Neural cell (in vitro differentiated cells): ENCODE measurements around the gene IFIT5. TPM values are rescaled to one million over a fixed set of nuclear protein-coding genes. Genes with fewer than 3 reads are reported as not detected.

ENCODE experiments used
- H2AFZ ChIP-seq: fragments of 200-600, 300-800 bp; sonication (generic), shearing (Covaris generic); 2 replicates; pipeline ENCODE4 v1.6.0; 2014; ENCODE audit warnings: low read depth, mild to moderate bottlenecking, antibody characterized with exemption, low read length, moderate library complexity
- H3F3A ChIP-seq: fragments of 200-600 bp; shearing (Covaris generic); 2 replicates; pipeline ENCODE4 v1.6.1; 2016; ENCODE audit warnings: mild to moderate bottlenecking, moderate library complexity, mixed read lengths, antibody characterized with exemption, low read length; ENCODE audit not compliant: insufficient read depth, poor library complexity, severe bottlenecking
- H3K27ac ChIP-seq: fragments of 200-600, 300-800 bp; sonication (generic), shearing (Covaris generic); 2 replicates; pipeline ENCODE4 v1.5.1; 2014; ENCODE audit warnings: mild to moderate bottlenecking, low read length, moderate library complexity
- H3K27me3 ChIP-seq: fragments of 300-800, 200-600 bp; sonication (generic), shearing (Covaris generic); 2 replicates; pipeline ENCODE4 v1.6.0; 2014; ENCODE audit warnings: mild to moderate bottlenecking, low read depth, low read length, moderate library complexity; ENCODE audit not compliant: insufficient read depth
- H3K36me3 ChIP-seq: fragments of 300-800, 200-600 bp; sonication (generic), shearing (Covaris generic); 2 replicates; pipeline ENCODE4 v1.5.1; 2014; ENCODE audit warnings: mild to moderate bottlenecking, antibody characterized with exemption, low read length, moderate library complexity; ENCODE audit not compliant: insufficient read depth
- H3K4me2 ChIP-seq: fragments of 300-800, 200-600 bp; sonication (generic), shearing (Covaris generic); 2 replicates; pipeline ENCODE4 v1.6.0; 2014; ENCODE audit warnings: mild to moderate bottlenecking, low read length
- H3K4me3 ChIP-seq: fragments of 300-800, 200-600 bp; sonication (generic), shearing (Covaris generic); 2 replicates; pipeline ENCODE4 v1.5.1; 2014; ENCODE audit warnings: mild to moderate bottlenecking, low read length, moderate library complexity
- H3K79me2 ChIP-seq: fragments of 200-600 bp; shearing (Covaris generic); replicated peaks from 2 replicates; pipeline ENCODE4 v1.6.0; 2014; ENCODE audit warnings: mild to moderate bottlenecking, low read length, moderate library complexity; ENCODE audit not compliant: insufficient read depth
- H3K9ac ChIP-seq: fragments of 300-800, 200-600 bp; sonication (generic), shearing (Covaris generic); 2 replicates; pipeline ENCODE4 v1.6.1; 2016; ENCODE audit warnings: mild to moderate bottlenecking, low read length, mixed read lengths
- H3K9me2 ChIP-seq: fragments of 200-600 bp; shearing (Covaris generic); 2 replicates; pipeline ENCODE4 v1.6.1; 2016; ENCODE audit warnings: mild to moderate bottlenecking, low read length, mixed read lengths; ENCODE audit not compliant: insufficient read depth
- H3K9me3 ChIP-seq: fragments of 200-600, 300-800 bp; sonication (generic), shearing (Covaris generic); 2 replicates; pipeline ENCODE4 v1.6.1; 2016; ENCODE audit warnings: mild to moderate bottlenecking, mixed run types, low read length, moderate library complexity, mixed read lengths
- H4K20me1 ChIP-seq: fragments of 200-600 bp; shearing (Covaris generic); 2 replicates; pipeline ENCODE4 v1.6.1; 2016; ENCODE audit warnings: mild to moderate bottlenecking, mixed run types; ENCODE audit not compliant: insufficient read depth
- CTCF ChIP-seq: fragments of 450-650 bp; IDR thresholded peaks from 2 replicates; pipeline ENCODE4 v1.5.1; 2014; ENCODE audit warnings: antibody characterized with exemption, mild to moderate bottlenecking, moderate library complexity; ENCODE audit not compliant: poor library complexity, severe bottlenecking
- EP300 ChIP-seq: fragments of 450-650 bp; conservative IDR thresholded peaks from 2 replicates; pipeline ENCODE4 v1.6.1; 2014; ENCODE audit warnings: antibody characterized with exemption, mild to moderate bottlenecking, moderate library complexity; ENCODE audit not compliant: poor library complexity, severe bottlenecking
- EZH2 ChIP-seq: fragments of 200-600, 300-800 bp; shearing (Covaris generic), sonication (generic); IDR thresholded peaks from 2 replicates; pipeline ENCODE4 v1.6.1; 2014; ENCODE audit warnings: antibody characterized with exemption, low read length, borderline replicate concordance, mild to moderate bottlenecking; ENCODE audit not compliant: insufficient read depth, poor library complexity, severe bottlenecking
- MXI1 ChIP-seq: fragments of 450-650 bp; conservative IDR thresholded peaks from 2 replicates; pipeline ENCODE4 v1.6.1; 2014; ENCODE audit warnings: antibody characterized with exemption, mild to moderate bottlenecking; ENCODE audit not compliant: poor library complexity, severe bottlenecking
- POLR2AphosphoS5 ChIP-seq: IDR thresholded peaks from 2 replicates; pipeline ENCODE4 v1.6.1; 2012
- RAD21 ChIP-seq: fragments of 450-650 bp; conservative IDR thresholded peaks from 2 replicates; pipeline ENCODE4 v1.6.1; 2014; ENCODE audit warnings: antibody characterized with exemption, mild to moderate bottlenecking, moderate library complexity
- SMC3 ChIP-seq: fragments of 450-650 bp; conservative IDR thresholded peaks from 2 replicates; pipeline ENCODE4 v1.6.1; 2014; ENCODE audit warnings: antibody characterized with exemption, mild to moderate bottlenecking, moderate library complexity; ENCODE audit not compliant: poor library complexity
- TAF1 ChIP-seq: IDR thresholded peaks from 2 replicates; pipeline ENCODE4 v1.6.1; 2012; ENCODE audit warnings: low read depth
- polyA plus RNA-seq: library from polyadenylated mRNA; depleted of rRNA; stranded (reverse); fragments of >200 nt; gene quantifications from 2 replicates; pipeline ENCODE4 v1.2.3, GENCODE V29; 2014
- TF ChIP-seq, protein P1 (sequence below): IDR thresholded peaks from 2 replicates; pipeline ENCODE4 v1.6.1; 2012; ENCODE audit warnings: borderline replicate concordance

Gene IFIT5
- polyA plus RNA-seq, 1 donor from 2014 or later = 16.3 TPM

DNA sequence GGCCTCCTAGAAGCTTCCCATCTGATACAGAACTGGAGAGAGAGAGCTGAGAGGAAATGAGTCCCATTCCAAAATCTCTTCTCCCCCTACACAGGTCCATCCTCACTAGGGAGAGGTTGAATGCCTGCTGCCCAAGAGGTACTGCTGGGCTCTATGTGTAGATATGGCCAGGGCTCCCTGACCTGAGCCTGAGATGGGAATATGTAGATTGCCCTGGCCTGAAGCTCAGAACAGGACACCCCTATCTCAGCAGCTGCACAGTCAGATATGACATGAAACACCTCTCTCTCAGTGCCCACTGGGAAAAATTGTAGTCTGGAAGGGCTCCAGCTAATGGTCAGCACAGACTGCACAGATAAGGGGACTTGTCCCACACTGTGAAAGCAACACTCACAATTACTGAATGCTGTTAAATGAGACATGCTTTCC is 39.6 kb upstream of the IFIT5 start:
- TF ChIP-seq POLR2AphosphoS5 (no peak), MXI1 (no peak), EP300 (no peak), EZH2 (no peak), RAD21 (no peak), TAF1 (no peak), SMC3 (no peak), CTCF (no peak)
- TF ChIP-seq, protein P1, sequence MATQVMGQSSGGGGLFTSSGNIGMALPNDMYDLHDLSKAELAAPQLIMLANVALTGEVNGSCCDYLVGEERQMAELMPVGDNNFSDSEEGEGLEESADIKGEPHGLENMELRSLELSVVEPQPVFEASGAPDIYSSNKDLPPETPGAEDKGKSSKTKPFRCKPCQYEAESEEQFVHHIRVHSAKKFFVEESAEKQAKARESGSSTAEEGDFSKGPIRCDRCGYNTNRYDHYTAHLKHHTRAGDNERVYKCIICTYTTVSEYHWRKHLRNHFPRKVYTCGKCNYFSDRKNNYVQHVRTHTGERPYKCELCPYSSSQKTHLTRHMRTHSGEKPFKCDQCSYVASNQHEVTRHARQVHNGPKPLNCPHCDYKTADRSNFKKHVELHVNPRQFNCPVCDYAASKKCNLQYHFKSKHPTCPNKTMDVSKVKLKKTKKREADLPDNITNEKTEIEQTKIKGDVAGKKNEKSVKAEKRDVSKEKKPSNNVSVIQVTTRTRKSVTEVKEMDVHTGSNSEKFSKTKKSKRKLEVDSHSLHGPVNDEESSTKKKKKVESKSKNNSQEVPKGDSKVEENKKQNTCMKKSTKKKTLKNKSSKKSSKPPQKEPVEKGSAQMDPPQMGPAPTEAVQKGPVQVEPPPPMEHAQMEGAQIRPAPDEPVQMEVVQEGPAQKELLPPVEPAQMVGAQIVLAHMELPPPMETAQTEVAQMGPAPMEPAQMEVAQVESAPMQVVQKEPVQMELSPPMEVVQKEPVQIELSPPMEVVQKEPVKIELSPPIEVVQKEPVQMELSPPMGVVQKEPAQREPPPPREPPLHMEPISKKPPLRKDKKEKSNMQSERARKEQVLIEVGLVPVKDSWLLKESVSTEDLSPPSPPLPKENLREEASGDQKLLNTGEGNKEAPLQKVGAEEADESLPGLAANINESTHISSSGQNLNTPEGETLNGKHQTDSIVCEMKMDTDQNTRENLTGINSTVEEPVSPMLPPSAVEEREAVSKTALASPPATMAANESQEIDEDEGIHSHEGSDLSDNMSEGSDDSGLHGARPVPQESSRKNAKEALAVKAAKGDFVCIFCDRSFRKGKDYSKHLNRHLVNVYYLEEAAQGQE = no peak
- no peaks in the 10 kb centered on the region for H4K20me1 ChIP-seq
- no peak overlapping the region for H3K4me3 ChIP-seq
- no peaks in the 10 kb centered on the region for H3F3A ChIP-seq
- no peaks in the 10 kb centered on the region for H3K79me2 ChIP-seq
- H3K9ac ChIP-seq = no peak overlapping the region
- no peak overlapping the region for H3K4me2 ChIP-seq
- no peaks in the 10 kb centered on the region for H3K9me3 ChIP-seq
- no peak overlapping the region for H3K27ac ChIP-seq
- no peaks in the 10 kb centered on the region for H3K27me3 ChIP-seq
- no peaks in the 10 kb centered on the region for H3K36me3 ChIP-seq
- H2AFZ ChIP-seq = no peak overlapping the region
- H3K9me2 ChIP-seq = no peaks in the 10 kb centered on the region

DNA sequence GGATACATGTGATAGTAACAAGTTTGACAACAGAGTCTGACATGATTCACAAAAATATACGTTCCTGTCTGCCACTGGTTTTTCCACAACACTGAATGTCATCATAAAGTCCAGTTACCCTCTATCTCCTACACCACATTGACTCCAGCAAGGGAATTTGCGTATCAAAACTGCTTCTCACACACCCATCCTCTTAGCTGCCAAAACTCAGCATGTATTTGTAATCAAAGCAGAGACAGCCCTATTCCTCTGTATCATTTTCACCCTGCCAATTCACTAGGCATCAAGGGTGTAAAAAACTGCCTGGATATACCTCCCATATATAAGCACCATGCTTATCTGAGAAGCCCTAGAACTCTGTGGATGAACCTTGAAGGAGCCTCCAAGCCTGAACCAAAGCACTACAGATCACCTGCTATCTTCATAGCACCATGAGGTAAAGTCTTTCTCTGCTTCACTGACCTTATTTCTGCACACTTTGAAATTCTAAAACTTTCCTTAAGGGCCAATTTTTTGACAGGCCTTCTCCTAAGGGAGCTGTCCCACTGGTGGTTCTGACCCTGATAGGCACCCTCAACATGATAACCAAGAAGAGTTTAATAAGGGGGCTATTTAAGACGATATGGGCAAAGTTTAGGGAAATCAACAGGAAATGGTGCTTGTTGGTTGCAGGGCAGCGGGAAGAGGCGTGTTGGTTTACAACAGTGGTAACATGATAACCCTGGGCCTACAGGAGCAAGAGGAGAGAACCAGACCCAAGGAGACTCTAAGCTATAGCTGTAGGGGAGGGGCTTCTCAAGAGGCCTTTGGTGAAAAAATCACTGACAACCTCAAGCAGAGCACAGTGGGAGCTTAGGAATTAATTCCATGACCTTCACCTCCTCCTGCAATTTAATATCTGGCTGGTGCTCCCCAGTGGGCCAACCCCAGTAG is 36.4 kb upstream of the IFIT5 start, which contains the start of gene IFIT1B:
Gene IFIT1B (plus strand): TSS at position 352 of the 933 bp plus-strand sequence. CDS start 80 bp downstream, at position 432.
- no peak within 1 kb of the TSS for H3K9ac ChIP-seq
- no peaks in the 10 kb centered on the region for H3K79me2 ChIP-seq
- H3K36me3 ChIP-seq = no peaks in the 10 kb centered on the region
- no peak within 1 kb of the TSS for H3K4me2 ChIP-seq
- no peak within 1 kb of the TSS for H3K4me3 ChIP-seq
- H3K27me3 ChIP-seq = no peaks in the 10 kb centered on the region
- H3K9me2 ChIP-seq = no peaks in the 10 kb centered on the region
- no peaks in the 10 kb centered on the region for H4K20me1 ChIP-seq
- TF ChIP-seq CTCF (no peak), RAD21 (no peak), EZH2 (no peak), MXI1 (no peak), SMC3 (no peak), TAF1 (no peak), POLR2AphosphoS5 (no peak), EP300 (no peak)
- TF ChIP-seq, protein P1 = no peak
- no peak within 1 kb of the TSS for H2AFZ ChIP-seq
- H3K9me3 ChIP-seq = no peaks in the 10 kb centered on the region
- no peaks in the 10 kb centered on the region for H3F3A ChIP-seq
- H3K27ac ChIP-seq = no peak within 1 kb of the TSS
